ENCODE measurements around the gene DEXI. TPM values are rescaled to one million over a fixed set of nuclear protein-coding genes. Genes with fewer than 3 reads are reported as not detected.
"Not testable (repeated sequence)": the region's sequence is repeated elsewhere in the genome, so short reads cannot be mapped to it uniquely, and the experiment has no call there.

DEXI gene
- total RNA-seq, 1 experiment from 2014 or later = 28.3 TPM

DNA sequence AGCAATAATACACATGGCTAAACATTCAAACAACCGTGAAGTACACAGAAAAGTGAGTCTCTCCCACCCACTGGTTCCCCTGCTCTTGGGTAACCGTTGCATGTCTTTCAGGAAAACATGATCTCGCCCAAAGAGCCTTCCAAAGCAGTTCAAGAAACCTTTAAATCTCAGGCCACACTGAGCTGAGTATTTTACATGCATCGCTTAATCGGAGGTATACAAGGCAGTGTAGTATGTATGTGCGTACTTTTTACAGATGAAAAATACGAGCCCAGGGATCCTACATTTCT lies 741 bp upstream of the DEXI start:
- WGBS (ENCODE audit: extremely low coverage, insufficient read length, low lambda C conversion rate) = no CpG with 5 or more reads among the region's 7 CpGs
- no peak overlapping the region for H2AFZ ChIP-seq (ENCODE audit: low read length)
- peaks cover 6% of the 10 kb centered on the region for H3K79me1 ChIP-seq (ENCODE audit: insufficient read depth, low read depth, low read length, poor library complexity, severe bottlenecking)
- H3K14ac ChIP-seq (ENCODE audit: insufficient read depth, low read length) = no peak overlapping the region
- H3T11ph ChIP-seq (ENCODE audit: low read length) = no peak overlapping the region
- no peak overlapping the region for H4K91ac ChIP-seq (ENCODE audit: insufficient read length, low read depth, low read length)
- H3K27me3 ChIP-seq (ENCODE audit: insufficient read depth, low read length) = no peaks in the 10 kb centered on the region
- no peak overlapping the region for H2BK12ac ChIP-seq (ENCODE audit: insufficient read length, low read depth, low read length)
- peaks cover 8 to 19% (median 8%) of the 10 kb centered on the region in 3 experiments; a peak in 6 of 7 replicates for H3K36me3 Mint-ChIP-seq (ENCODE audit: insufficient read depth in 1 of 3, low read depth in 3 of 3)
- H3K4me1 Mint-ChIP-seq = peaks cover 52 to 62% of the 10 kb centered on the region in 2 experiments
- no peak overlapping the region for H3K9ac ChIP-seq (ENCODE audit: extremely low read depth, insufficient read length, low read length)
- peaks cover 11% of the 10 kb centered on the region; the same call in 1 of the 2 replicates for H3K4me1 ChIP-seq (ENCODE audit: insufficient read depth, low read length)
- no peaks in the 10 kb centered on the region for H3K9me3 Mint-ChIP-seq
- no peak overlapping the region for H3K56ac ChIP-seq (ENCODE audit: insufficient read length, low read depth, low read length)
- no peak overlapping the region for H3K4ac ChIP-seq (ENCODE audit: low read depth, low read length)
- no peak for TF ChIP-seq CTCF (conservative IDR thresholded peaks at IDR 0.05)
- no peak overlapping the region for H3K27ac ChIP-seq (ENCODE audit: insufficient read length, low read depth, low read length)
- no peak overlapping the region for H2BK5ac ChIP-seq (ENCODE audit: insufficient read length, low read length)
- no peak overlapping the region for H2BK15ac ChIP-seq (ENCODE audit: low read depth, low read length)
- no peaks in the 10 kb centered on the region; the same call in 1 of the 2 replicates for H3K27me3 Mint-ChIP-seq (ENCODE audit: low read depth)
- no peak for DNase-seq
- H3K4me3 Mint-ChIP-seq = peak overlapping the region; percentile 87 to 95
- no peak overlapping the region for H3K27ac Mint-ChIP-seq
- H3K4me2 ChIP-seq (ENCODE audit: insufficient read depth, insufficient read length, low read length) = peak overlapping the region; percentile 51
- H2BK120ac ChIP-seq (ENCODE audit: low read depth, low read length, poor library complexity, severe bottlenecking) = no peak overlapping the region
- H3K23ac ChIP-seq (ENCODE audit: insufficient read length, low read depth, low read length) = no peak overlapping the region
- no peaks in the 10 kb centered on the region; the same call in 1 of the 2 replicates for H3K79me2 ChIP-seq (ENCODE audit: insufficient read depth, low read length)
- no peak overlapping the region for H4K8ac ChIP-seq (replicated peaks; ENCODE audit: insufficient read length, low read depth, low read length)
- no peak overlapping the region for H2BK20ac ChIP-seq (ENCODE audit: low read depth, low read length, poor library complexity, severe bottlenecking)
- H3K23me2 ChIP-seq (ENCODE audit: insufficient read length, low read depth, low read length, poor library complexity, severe bottlenecking) = peaks cover 11% of the 10 kb centered on the region
- H4K5ac ChIP-seq (ENCODE audit: insufficient read length, low read depth, low read length) = no peak overlapping the region
- H3K18ac ChIP-seq (ENCODE audit: insufficient read length, low read depth, low read length) = no peak overlapping the region
- H4K20me1 ChIP-seq (ENCODE audit: control insufficient read depth, insufficient read depth, insufficient read length) = no peaks in the 10 kb centered on the region
- H2AK5ac ChIP-seq (ENCODE audit: insufficient read length, low read length) = no peak overlapping the region
- no peaks in the 10 kb centered on the region for H3K9me3 ChIP-seq (ENCODE audit: control insufficient read depth, low read depth, low read length)

DNA sequence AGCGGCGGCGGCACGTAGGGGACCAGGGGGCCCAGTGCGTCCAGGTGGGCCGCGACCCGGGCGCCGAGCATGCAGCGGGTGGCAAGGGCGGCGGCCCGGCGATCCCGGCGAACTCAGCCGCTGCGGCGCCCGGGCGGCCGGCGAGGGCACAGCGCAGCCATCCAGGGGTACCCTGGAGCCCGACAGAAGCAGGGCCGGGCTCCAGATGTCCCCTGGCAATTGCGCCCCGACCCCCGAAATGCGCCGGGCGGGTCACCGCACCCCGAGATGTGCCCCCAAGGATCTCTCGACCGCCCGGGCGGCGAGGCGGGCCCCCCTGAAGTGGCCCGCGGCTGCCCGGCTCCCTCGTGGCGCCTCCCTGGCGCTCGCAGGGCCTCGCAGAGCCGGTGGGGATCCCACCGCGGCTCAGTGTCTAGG lies 325 bp downstream of the DEXI start:
- not testable (repeated sequence) for H4K5ac ChIP-seq (ENCODE audit: insufficient read length, low read depth, low read length); H3K27me3 Mint-ChIP-seq (ENCODE audit: low read depth); H3K79me1 ChIP-seq (ENCODE audit: insufficient read depth, low read depth, low read length, poor library complexity, severe bottlenecking); H3K56ac ChIP-seq (ENCODE audit: insufficient read length, low read depth, low read length); H3K27ac Mint-ChIP-seq; H4K91ac ChIP-seq (ENCODE audit: insufficient read length, low read depth, low read length); H3K79me2 ChIP-seq (ENCODE audit: insufficient read depth, low read length); H3K14ac ChIP-seq (ENCODE audit: insufficient read depth, low read length); H3K27me3 ChIP-seq (ENCODE audit: insufficient read depth, low read length); H2BK20ac ChIP-seq (ENCODE audit: low read depth, low read length, poor library complexity, severe bottlenecking); H3K23ac ChIP-seq (ENCODE audit: insufficient read length, low read depth, low read length); H3K4me1 ChIP-seq (ENCODE audit: insufficient read depth, low read length); H3K9ac ChIP-seq (ENCODE audit: extremely low read depth, insufficient read length, low read length); H4K8ac ChIP-seq (replicated peaks; ENCODE audit: insufficient read length, low read depth, low read length); H2AK5ac ChIP-seq (ENCODE audit: insufficient read length, low read length); H2BK120ac ChIP-seq (ENCODE audit: low read depth, low read length, poor library complexity, severe bottlenecking); H2BK15ac ChIP-seq (ENCODE audit: low read depth, low read length); H3K9me3 Mint-ChIP-seq; H3K4ac ChIP-seq (ENCODE audit: low read depth, low read length); H3K18ac ChIP-seq (ENCODE audit: insufficient read length, low read depth, low read length); H3K9me3 ChIP-seq (ENCODE audit: control insufficient read depth, low read depth, low read length); H4K20me1 ChIP-seq (ENCODE audit: control insufficient read depth, insufficient read depth, insufficient read length); H2AFZ ChIP-seq (ENCODE audit: low read length); H3K27ac ChIP-seq (ENCODE audit: insufficient read length, low read depth, low read length); DNase-seq; H2BK5ac ChIP-seq (ENCODE audit: insufficient read length, low read length); H2BK12ac ChIP-seq (ENCODE audit: insufficient read length, low read depth, low read length); H3T11ph ChIP-seq (ENCODE audit: low read length)
- Mint-ChIP-seq H3K36me3 (ENCODE audit: insufficient read depth in 1 of 3, low read depth in 3 of 3) (peaks cover 8 to 23% (median 8%) of the 10 kb centered on the region in 3 experiments; a peak in 6 of 7 replicates), H3K4me1 (peaks cover 47 to 54% of the 10 kb centered on the region in 2 experiments), H3K4me3 (peak overlapping the region; percentile 87 to 95)
- Histone ChIP-seq H3K23me2 (ENCODE audit: insufficient read length, low read depth, low read length, poor library complexity, severe bottlenecking) (peaks cover 11% of the 10 kb centered on the region), H3K4me2 (ENCODE audit: insufficient read depth, insufficient read length, low read length) (peak overlapping the region; percentile 65)
- no CpG with 5 or more reads among the region's 52 CpGs for WGBS (ENCODE audit: extremely low coverage, insufficient read length, low lambda C conversion rate)

Measured in H9 (cell line).